WI38 (cell line): Measurements from ENCODE around the gene ZNF423.

Source experiments
- H3K4me3 ChIP-seq: 2 replicates; pipeline ENCODE4 v1.5.1; 2011; ENCODE audit warnings: low read depth, mild to moderate bottlenecking, control low read depth, low read length
- TF ChIP-seq, protein P1 (sequence below): IDR thresholded peaks from 2 replicates; pipeline ENCODE4 v1.5.1; 2012; ENCODE audit warnings: low read depth, mild to moderate bottlenecking, control low read depth, low read length

ZNF423 gene

DNA sequence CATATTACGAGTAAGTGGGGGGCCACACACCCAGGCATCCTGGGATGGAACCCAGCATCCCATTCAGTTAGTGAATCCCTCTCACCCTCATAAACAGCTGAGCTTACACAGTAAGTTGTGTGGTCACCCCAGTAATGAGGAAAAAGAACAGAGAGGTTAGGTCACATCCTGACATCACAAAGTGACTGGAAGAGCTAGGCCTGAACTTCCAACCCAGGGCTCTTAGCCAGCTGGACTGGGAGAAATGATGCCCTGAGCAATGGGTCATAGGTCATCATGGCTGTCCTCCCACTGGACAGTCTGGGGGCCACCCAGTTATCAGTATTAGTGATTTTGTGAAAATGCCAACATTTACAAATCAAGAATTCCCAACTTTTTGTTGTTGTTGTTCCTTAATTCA lies 205.3 kb downstream of the ZNF423 start:
- TF ChIP-seq, protein P1, sequence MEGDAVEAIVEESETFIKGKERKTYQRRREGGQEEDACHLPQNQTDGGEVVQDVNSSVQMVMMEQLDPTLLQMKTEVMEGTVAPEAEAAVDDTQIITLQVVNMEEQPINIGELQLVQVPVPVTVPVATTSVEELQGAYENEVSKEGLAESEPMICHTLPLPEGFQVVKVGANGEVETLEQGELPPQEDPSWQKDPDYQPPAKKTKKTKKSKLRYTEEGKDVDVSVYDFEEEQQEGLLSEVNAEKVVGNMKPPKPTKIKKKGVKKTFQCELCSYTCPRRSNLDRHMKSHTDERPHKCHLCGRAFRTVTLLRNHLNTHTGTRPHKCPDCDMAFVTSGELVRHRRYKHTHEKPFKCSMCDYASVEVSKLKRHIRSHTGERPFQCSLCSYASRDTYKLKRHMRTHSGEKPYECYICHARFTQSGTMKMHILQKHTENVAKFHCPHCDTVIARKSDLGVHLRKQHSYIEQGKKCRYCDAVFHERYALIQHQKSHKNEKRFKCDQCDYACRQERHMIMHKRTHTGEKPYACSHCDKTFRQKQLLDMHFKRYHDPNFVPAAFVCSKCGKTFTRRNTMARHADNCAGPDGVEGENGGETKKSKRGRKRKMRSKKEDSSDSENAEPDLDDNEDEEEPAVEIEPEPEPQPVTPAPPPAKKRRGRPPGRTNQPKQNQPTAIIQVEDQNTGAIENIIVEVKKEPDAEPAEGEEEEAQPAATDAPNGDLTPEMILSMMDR = no peak
- no peak overlapping the region for H3K4me3 ChIP-seq

- H3K4me3 ChIP-seq = no peak overlapping the region
- TF ChIP-seq, protein P1 = no peak
Measured at GRCh38 chr16:49649013-49649765, 206.7 kb downstream of the ZNF423 start.

DNA sequence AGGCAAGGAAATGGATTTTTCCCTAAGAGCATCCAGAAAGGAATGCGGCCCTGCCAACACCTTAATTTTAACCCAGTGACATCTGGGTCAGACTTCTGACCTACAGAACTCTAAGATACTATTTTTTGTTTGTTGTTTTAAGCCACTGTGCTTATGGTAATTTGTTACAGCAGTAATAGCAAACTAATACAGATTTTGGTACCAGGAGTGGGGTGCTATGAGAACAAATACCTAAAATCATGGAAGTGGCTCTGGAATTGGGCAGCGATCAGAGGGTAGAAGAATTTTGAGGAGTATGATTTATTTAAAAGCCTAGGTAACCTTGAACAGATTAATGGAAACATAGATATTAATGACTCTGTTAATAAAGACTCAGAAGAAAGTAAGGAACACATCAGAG lies 208.2 kb downstream of the ZNF423 start:
- TF ChIP-seq, protein P1 = no peak
- no peak overlapping the region for H3K4me3 ChIP-seq

- TF ChIP-seq, protein P1 = no peak
Measured at GRCh38 chr16:49645263-49645662, 210.6 kb downstream of the ZNF423 start.

GRCh38 chr16:49644145-49644463 lies 211.8 kb downstream of the ZNF423 start:
- TF ChIP-seq, protein P1 = no peak
- H3K4me3 ChIP-seq = no peak overlapping the region

More at GRCh38 chr16:49645263-49645662, 210.6 kb downstream of the ZNF423 start:
- no peak overlapping the region for H3K4me3 ChIP-seq

DNA sequence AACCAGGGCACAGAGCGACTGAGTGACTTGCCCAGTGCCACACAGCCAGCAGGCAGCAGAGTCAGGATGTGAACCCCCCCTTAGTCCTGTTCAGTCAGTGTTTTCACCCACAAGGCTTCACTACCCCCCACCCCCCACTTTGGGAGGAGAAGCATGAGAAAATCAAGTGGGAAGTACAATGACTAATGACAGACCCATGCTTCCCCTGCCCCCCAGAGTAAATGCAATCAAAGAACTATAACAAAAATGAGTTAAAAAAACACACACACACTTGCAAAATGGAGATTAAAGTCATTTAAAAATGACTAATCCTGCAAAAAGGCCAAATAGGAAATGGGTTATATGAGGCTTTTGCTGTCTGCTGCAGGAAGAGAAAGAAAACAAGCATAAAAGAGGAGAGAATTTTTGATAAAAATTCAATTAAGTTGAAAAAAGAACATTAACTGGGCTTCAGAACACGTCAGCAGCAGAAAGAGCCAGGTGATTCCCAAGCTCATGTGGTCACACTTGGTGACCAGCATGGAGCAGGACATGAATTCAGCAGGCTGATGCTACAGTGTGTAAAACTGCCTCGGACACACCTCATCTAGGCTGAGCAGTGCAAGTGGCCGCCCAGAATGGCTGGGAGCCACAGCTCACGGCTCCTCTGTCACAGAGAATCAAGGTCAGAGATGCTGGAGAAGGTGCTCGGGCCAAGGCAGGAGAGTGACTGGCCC lies 212.3 kb downstream of the ZNF423 start:
- TF ChIP-seq, protein P1 = no peak
- no peak overlapping the region for H3K4me3 ChIP-seq

DNA sequence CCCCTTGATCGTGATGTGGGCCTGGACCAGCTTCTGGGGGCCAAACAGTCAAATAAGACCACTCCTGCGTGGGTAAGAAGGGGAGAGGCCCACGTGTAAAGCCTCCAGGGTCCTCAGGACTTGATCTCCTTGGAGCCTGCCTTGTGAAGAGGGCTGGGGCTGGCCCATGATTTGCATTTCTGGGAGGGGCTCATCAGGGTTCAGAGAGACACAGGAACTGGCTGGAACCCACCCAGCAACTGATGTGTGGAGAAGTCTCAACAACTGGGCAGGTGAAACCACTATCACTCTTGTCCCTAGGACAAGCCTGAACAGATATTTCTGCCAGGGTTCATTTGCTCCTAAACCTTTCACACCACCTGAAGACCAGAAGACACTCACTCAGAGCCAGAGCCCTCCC lies 214.7 kb downstream of the ZNF423 start:
- H3K4me3 ChIP-seq = no peak overlapping the region
- TF ChIP-seq, protein P1 = no peak
